ENCODE measurements around the gene ZBTB44.
"Not testable (repeated sequence)": the region's sequence is repeated elsewhere in the genome, so short reads cannot be mapped to it uniquely, and the experiment has no call there.

Gene ZBTB44

GRCh38 chr11:130199792-130200191 lies 114.9 kb downstream of the ZBTB44 start:
- no peak for DNase-seq (ENCODE audit: low read depth in 3 of 3)

- DNase-seq (ENCODE audit: low read depth in 3 of 3): no peak
Observed at GRCh38 chr11:130198964-130199363, 115.8 kb downstream of the ZBTB44 start.

- no peak for DNase-seq (ENCODE audit: low read depth in 3 of 3)
Observed at GRCh38 chr11:130198292-130198691, 116.4 kb downstream of the ZBTB44 start.

GRCh38 chr11:130197386-130198035 lies 117.2 kb downstream of the ZBTB44 start:
- no peak for DNase-seq (ENCODE audit: low read depth in 3 of 3)

- DNase-seq (ENCODE audit: low read depth in 3 of 3): no peak
Observed at GRCh38 chr11:130194241-130195023, 120.3 kb downstream of the ZBTB44 start.

GRCh38 chr11:130193551-130193950 lies 121.2 kb downstream of the ZBTB44 start:
- not testable (repeated sequence) for DNase-seq (ENCODE audit: low read depth in 3 of 3)

- no peak for DNase-seq (ENCODE audit: low read depth in 3 of 3)
Observed at GRCh38 chr11:130192845-130193267, 121.9 kb downstream of the ZBTB44 start.

GRCh38 chr11:130191896-130192295 lies 122.8 kb downstream of the ZBTB44 start:
- DNase-seq (ENCODE audit: low read depth in 3 of 3): no peak

GRCh38 chr11:130190371-130190881 lies 124.3 kb downstream of the ZBTB44 start:
- DNase-seq (ENCODE audit: low read depth in 3 of 3): no peak

- DNase-seq (ENCODE audit: low read depth in 3 of 3): no peak
Observed at GRCh38 chr11:130189492-130190210, 125.1 kb downstream of the ZBTB44 start.

- no peak for DNase-seq (ENCODE audit: low read depth in 3 of 3)
Observed at GRCh38 chr11:130188585-130189347, 126.0 kb downstream of the ZBTB44 start.

- no peak for DNase-seq (ENCODE audit: low read depth in 3 of 3)
Observed at GRCh38 chr11:130188047-130188446, 126.7 kb downstream of the ZBTB44 start.

- no peak for DNase-seq (ENCODE audit: low read depth in 3 of 3)
Observed at GRCh38 chr11:130187096-130187495, 127.6 kb downstream of the ZBTB44 start.

- DNase-seq (ENCODE audit: low read depth in 3 of 3): no peak
Observed at GRCh38 chr11:130183878-130184610, 130.7 kb downstream of the ZBTB44 start.

- DNase-seq (ENCODE audit: low read depth in 3 of 3): no peak
Observed at GRCh38 chr11:130181295-130182272, 133.1 kb downstream of the ZBTB44 start.

GRCh38 chr11:130180896-130181294 lies 133.8 kb downstream of the ZBTB44 start:
- no peak for DNase-seq (ENCODE audit: low read depth in 3 of 3)

GRCh38 chr11:130180491-130180890 lies 134.2 kb downstream of the ZBTB44 start:
- DNase-seq (ENCODE audit: low read depth in 3 of 3): no peak

GRCh38 chr11:130179396-130180306 lies 135.1 kb downstream of the ZBTB44 start:
- no peak for DNase-seq (ENCODE audit: low read depth in 3 of 3)
